ENCODE results near the gene MEI1.

DNA sequence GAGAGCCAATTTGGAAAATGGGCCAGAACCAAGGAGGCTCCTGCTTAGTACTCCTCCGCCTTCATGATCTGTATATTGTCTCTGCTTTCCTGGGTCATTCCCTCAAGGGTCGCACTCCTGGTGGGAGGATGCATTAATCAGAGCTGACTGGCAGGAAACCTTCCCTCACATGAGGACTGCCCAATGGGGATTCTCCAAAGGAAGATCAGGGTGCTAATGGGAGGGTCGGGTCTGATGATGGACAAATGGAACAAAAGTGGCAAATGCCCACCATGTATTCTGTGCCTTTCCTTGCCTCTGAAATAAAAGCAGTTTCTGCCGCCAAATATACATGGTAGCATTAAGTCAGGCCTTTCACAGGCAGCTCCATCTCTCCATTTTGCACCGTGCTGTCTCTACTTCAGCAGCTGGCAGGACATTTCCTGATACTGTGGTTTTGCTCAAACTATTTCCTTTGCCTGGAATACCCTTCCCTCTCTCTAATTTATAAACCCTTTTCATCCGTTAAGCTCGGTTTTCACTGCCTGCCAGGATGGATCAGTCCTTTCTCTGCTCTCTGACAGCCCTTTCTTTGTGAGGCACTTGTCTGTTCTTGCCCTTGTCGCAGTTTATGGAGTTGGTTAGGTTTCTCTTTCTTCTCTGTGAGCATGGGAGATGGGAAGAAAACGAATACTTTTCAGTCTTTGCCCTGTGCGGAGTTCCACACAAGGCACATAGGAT, 147.1 kb downstream of the MEI1 start:
- TF ChIP-seq RAD21 (IDR thresholded peaks at IDR 0.05; ENCODE audit: low read depth) = no peak
- TF ChIP-seq, protein P1, sequence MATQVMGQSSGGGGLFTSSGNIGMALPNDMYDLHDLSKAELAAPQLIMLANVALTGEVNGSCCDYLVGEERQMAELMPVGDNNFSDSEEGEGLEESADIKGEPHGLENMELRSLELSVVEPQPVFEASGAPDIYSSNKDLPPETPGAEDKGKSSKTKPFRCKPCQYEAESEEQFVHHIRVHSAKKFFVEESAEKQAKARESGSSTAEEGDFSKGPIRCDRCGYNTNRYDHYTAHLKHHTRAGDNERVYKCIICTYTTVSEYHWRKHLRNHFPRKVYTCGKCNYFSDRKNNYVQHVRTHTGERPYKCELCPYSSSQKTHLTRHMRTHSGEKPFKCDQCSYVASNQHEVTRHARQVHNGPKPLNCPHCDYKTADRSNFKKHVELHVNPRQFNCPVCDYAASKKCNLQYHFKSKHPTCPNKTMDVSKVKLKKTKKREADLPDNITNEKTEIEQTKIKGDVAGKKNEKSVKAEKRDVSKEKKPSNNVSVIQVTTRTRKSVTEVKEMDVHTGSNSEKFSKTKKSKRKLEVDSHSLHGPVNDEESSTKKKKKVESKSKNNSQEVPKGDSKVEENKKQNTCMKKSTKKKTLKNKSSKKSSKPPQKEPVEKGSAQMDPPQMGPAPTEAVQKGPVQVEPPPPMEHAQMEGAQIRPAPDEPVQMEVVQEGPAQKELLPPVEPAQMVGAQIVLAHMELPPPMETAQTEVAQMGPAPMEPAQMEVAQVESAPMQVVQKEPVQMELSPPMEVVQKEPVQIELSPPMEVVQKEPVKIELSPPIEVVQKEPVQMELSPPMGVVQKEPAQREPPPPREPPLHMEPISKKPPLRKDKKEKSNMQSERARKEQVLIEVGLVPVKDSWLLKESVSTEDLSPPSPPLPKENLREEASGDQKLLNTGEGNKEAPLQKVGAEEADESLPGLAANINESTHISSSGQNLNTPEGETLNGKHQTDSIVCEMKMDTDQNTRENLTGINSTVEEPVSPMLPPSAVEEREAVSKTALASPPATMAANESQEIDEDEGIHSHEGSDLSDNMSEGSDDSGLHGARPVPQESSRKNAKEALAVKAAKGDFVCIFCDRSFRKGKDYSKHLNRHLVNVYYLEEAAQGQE (IDR thresholded peaks at IDR 0.05; ENCODE audit: low read depth) = no peak
- no peak for TF ChIP-seq TCF12 (IDR thresholded peaks at IDR 0.05; ENCODE audit: low read depth)
- no peak for TF ChIP-seq EGR1 (IDR thresholded peaks at IDR 0.05)
- TF ChIP-seq FOXM1 (IDR thresholded peaks at IDR 0.05; ENCODE audit: borderline replicate concordance, low read depth) = no peak
- TF ChIP-seq TAF1 (IDR thresholded peaks at IDR 0.05; ENCODE audit: low read depth) = no peak

Data from Ishikawa (cell line).